WTC11 (cell line): Measurements from ENCODE around the gene ARHGAP22. TPM values are rescaled to one million over a fixed set of nuclear protein-coding genes. Genes with fewer than 3 reads are reported as not detected.

ENCODE experiments used
- ATAC-seq: fragments of 200-7000 bp; cut with Tn5 transposase; 2 replicates; pipeline ENCODE4 v1.10.0; 2021; ENCODE audit warnings: mild to moderate bottlenecking, moderate library complexity
- CTCF ChIA-PET: fragments of 300-600 bp; sonication (Branson Sonifier 250); formaldehyde crosslinking; loops from one replicate; lab custom pipeline; 2021; ENCODE audit warnings: antibody characterized with exemption; lab: Charles Lee
- POLR2A ChIA-PET: fragments of 350-600 bp; sonication (Branson Sonifier 250); formaldehyde crosslinking; loops from one replicate; lab custom pipeline; 2021; ENCODE audit warnings: antibody characterized with exemption; lab: Charles Lee
- DNase-seq: peaks from one replicate; pipeline ENCODE4 v3.0.0; 2021; ENCODE audit warnings: low spot score
- H3K27ac Mint-ChIP-seq: 2 replicates; pipeline ENCODE4 v1.8.0; 2021; ENCODE audit warnings: mixed read lengths
- H3K27me3 Mint-ChIP-seq: 2 replicates; pipeline ENCODE4 v1.8.0; 2021; ENCODE audit warnings: low read depth, mild to moderate bottlenecking, moderate library complexity, mixed read lengths
- H3K36me3 Mint-ChIP-seq: 2 replicates; pipeline ENCODE4 v1.8.0; 2021; ENCODE audit warnings: mixed read lengths
- H3K4me1 Mint-ChIP-seq: 2 replicates; pipeline ENCODE4 v1.8.0; 2022; ENCODE audit warnings: mixed read lengths
- H3K4me3 Mint-ChIP-seq: 2 replicates; pipeline ENCODE4 v1.8.0; 2021; ENCODE audit warnings: mild to moderate bottlenecking, moderate library complexity, mixed read lengths
- H3K9me3 Mint-ChIP-seq: 2 replicates; pipeline ENCODE4 v1.8.0; 2021; ENCODE audit warnings: mixed read lengths
- ATF2 ChIP-seq: sonication (generic); formaldehyde crosslinking; IDR thresholded peaks from 2 replicates; pipeline ENCODE4 v1.8.1; 2022; ENCODE audit warnings: low read depth, missing genetic modification reagents, borderline replicate concordance
- CDX4 ChIP-seq: fragments of 250-450 bp; sonication (Bioruptor Pico); IDR thresholded peaks from 2 replicates; pipeline ENCODE4 v1.9.0; 2021; ENCODE audit warnings: moderate library complexity, mild to moderate bottlenecking, inconsistent platforms, borderline replicate concordance
- CREM ChIP-seq: sonication (generic); formaldehyde crosslinking; IDR thresholded peaks from 2 replicates; pipeline ENCODE4 v1.8.1; 2022; ENCODE audit warnings: mild to moderate bottlenecking, missing genetic modification reagents, moderate library complexity
- ELF4 ChIP-seq: sonication (generic); formaldehyde crosslinking; IDR thresholded peaks from 2 replicates; pipeline ENCODE4 v1.8.1; 2022; ENCODE audit warnings: low read depth, mild to moderate bottlenecking, moderate library complexity, missing genetic modification reagents
- ESRRA ChIP-seq: sonication (generic); formaldehyde crosslinking; IDR thresholded peaks from 2 replicates; pipeline ENCODE4 v1.8.1; 2022; ENCODE audit warnings: mild to moderate bottlenecking, missing genetic modification reagents, borderline replicate concordance
- IRF2 ChIP-seq: sonication (generic); formaldehyde crosslinking; IDR thresholded peaks from 2 replicates; pipeline ENCODE4 v1.8.0; 2022; ENCODE audit warnings: low read depth, missing genetic modification reagents, borderline replicate concordance
- JAZF1 ChIP-seq: fragments of 250-450 bp; sonication (Bioruptor Pico); IDR thresholded peaks from 2 replicates; pipeline ENCODE4 v1.9.0; 2021; ENCODE audit warnings: moderate library complexity, mild to moderate bottlenecking, inconsistent platforms
- KAT7 ChIP-seq: sonication (generic); formaldehyde crosslinking; IDR thresholded peaks from 2 replicates; pipeline ENCODE4 v1.8.1; 2023; ENCODE audit warnings: missing genetic modification reagents, mild to moderate bottlenecking, borderline replicate concordance
- MYBL2 ChIP-seq: sonication (generic); formaldehyde crosslinking; IDR thresholded peaks from 2 replicates; pipeline ENCODE4 v1.8.1; 2023; ENCODE audit warnings: mild to moderate bottlenecking, moderate library complexity, missing genetic modification reagents
- PRRX2 ChIP-seq: fragments of 250-450 bp; sonication (Bioruptor Pico); IDR thresholded peaks from 2 replicates; pipeline ENCODE4 v1.8.0; 2021; ENCODE audit warnings: mild to moderate bottlenecking
- SMAD3 ChIP-seq: sonication (generic); formaldehyde crosslinking; IDR thresholded peaks from 2 replicates; pipeline ENCODE4 v1.8.0; 2022; ENCODE audit warnings: missing genetic modification reagents, mild to moderate bottlenecking, borderline replicate concordance
- SMAD4 ChIP-seq: sonication (generic); formaldehyde crosslinking; IDR thresholded peaks from 2 replicates; pipeline ENCODE4 v1.8.0; 2022; ENCODE audit warnings: mild to moderate bottlenecking, missing genetic modification reagents
- USF2 ChIP-seq: sonication (generic); formaldehyde crosslinking; IDR thresholded peaks from 2 replicates; pipeline ENCODE4 v1.8.1; 2023; ENCODE audit warnings: mild to moderate bottlenecking, missing genetic modification reagents, moderate library complexity
- ZNF317 ChIP-seq: sonication (generic); formaldehyde crosslinking; IDR thresholded peaks from 2 replicates; pipeline ENCODE4 v1.8.1; 2023; ENCODE audit warnings: low read depth, mild to moderate bottlenecking, moderate library complexity, missing genetic modification reagents, borderline replicate concordance
- ZNF416 ChIP-seq: fragments of 250-450 bp; sonication (Bioruptor Pico); IDR thresholded peaks from 2 replicates; pipeline ENCODE4 v1.9.0; 2021; ENCODE audit warnings: mild to moderate bottlenecking, inconsistent platforms
- total RNA-seq: library from RNA; stranded (reverse); gene quantifications from 3 replicates; pipeline ENCODE4 v1.2.3, GENCODE V29; 2021

ARHGAP22 gene
- total RNA-seq, 1 experiment from 2014 or later: 8.6 TPM

GRCh38 chr10:48412933-48413332 is 191.9 kb downstream of the ARHGAP22 start (continued):
- TF ChIP-seq USF2 (CRISPR knock-in tag) (no peak), ESRRA (CRISPR knock-in tag) (no peak), ATF2 (no peak), IRF2 (CRISPR knock-in tag) (no peak), ZNF416 (CRISPR knock-in tag) (no peak), SMAD4 (CRISPR knock-in tag) (no peak), ELF4 (no peak), PRRX2 (CRISPR knock-in tag) (no peak)

GRCh38 chr10:48412081-48412480 is 192.8 kb downstream of the ARHGAP22 start:
- DNase-seq (no peak), ATAC-seq (no peak)
- peak; percentile 83 for TF ChIP-seq ZNF317 (CRISPR knock-in tag)
- TF ChIP-seq KAT7 (CRISPR knock-in tag): no peak
- CTCF ChIA-PET: interaction anchor here (1.2 kb wide), 1 partner anchor 246 kb away, joined by 3 read pairs; no protein-coding TSS in a partner anchor
- Mint-ChIP-seq H3K36me3 (peaks cover 34% of the 10 kb centered on the region), H3K27ac (no peak overlapping the region), H3K27me3 (no peaks in the 10 kb centered on the region), H3K9me3 (peaks cover 13% of the 10 kb centered on the region), H3K4me1 (no peaks in the 10 kb centered on the region), H3K4me3 (no peak overlapping the region)
- POLR2A ChIA-PET: no interaction called here

- ChIA-PET CTCF (interaction anchor here (1.2 kb wide), 1 partner anchor 247 kb away, joined by 3 read pairs; no protein-coding TSS in a partner anchor), POLR2A (no interaction called here)
- peaks cover 34% of the 10 kb centered on the region for H3K36me3 Mint-ChIP-seq
- TF ChIP-seq SMAD3 (CRISPR knock-in tag): no peak
- TF ChIP-seq ESRRA (CRISPR knock-in tag): no peak
- no peak for TF ChIP-seq USF2 (CRISPR knock-in tag)
- H3K27ac Mint-ChIP-seq: no peak overlapping the region
- DNase-seq: no peak
- no peaks in the 10 kb centered on the region for H3K4me1 Mint-ChIP-seq
- no peaks in the 10 kb centered on the region for H3K27me3 Mint-ChIP-seq
- no peak for ATAC-seq
- peaks cover 13% of the 10 kb centered on the region for H3K9me3 Mint-ChIP-seq
- no peak overlapping the region for H3K4me3 Mint-ChIP-seq
These were observed 193.4 kb downstream of the ARHGAP22 start for GRCh38 chr10:48411510-48411909.

GRCh38 chr10:48410503-48410902 is 194.4 kb downstream of the ARHGAP22 start:
- POLR2A ChIA-PET: no interaction called here
- H3K9me3 Mint-ChIP-seq: peaks cover 13% of the 10 kb centered on the region
- no peak overlapping the region for H3K27ac Mint-ChIP-seq
- TF ChIP-seq JAZF1 (CRISPR knock-in tag) (no peak), CREM (no peak), CDX4 (CRISPR knock-in tag) (no peak), MYBL2 (CRISPR knock-in tag) (no peak)
- TF ChIP-seq, all 79 proteins: peak for 0
- CTCF ChIA-PET: no interaction called here
- H3K4me3 Mint-ChIP-seq: no peak overlapping the region
- no peaks in the 10 kb centered on the region for H3K27me3 Mint-ChIP-seq
- no peaks in the 10 kb centered on the region for H3K4me1 Mint-ChIP-seq
- H3K36me3 Mint-ChIP-seq: peaks cover 34% of the 10 kb centered on the region
- DNase-seq: no peak
- no peak for ATAC-seq
